HG02798 (cell line): ENCODE data around the gene RAB3C.
"Not testable (repeated sequence)": the region's sequence is repeated elsewhere in the genome, so short reads cannot be mapped to it uniquely, and the experiment has no call there.

ENCODE experiments used
- ATAC-seq: cut with Tn5 transposase; IDR thresholded peaks from one replicate; pipeline ENCODE4 v1.9.1; 2021; ENCODE audit warnings: mild to moderate bottlenecking; ENCODE audit not compliant: unreplicated experiment, poor library complexity

The RAB3C gene

DNA sequence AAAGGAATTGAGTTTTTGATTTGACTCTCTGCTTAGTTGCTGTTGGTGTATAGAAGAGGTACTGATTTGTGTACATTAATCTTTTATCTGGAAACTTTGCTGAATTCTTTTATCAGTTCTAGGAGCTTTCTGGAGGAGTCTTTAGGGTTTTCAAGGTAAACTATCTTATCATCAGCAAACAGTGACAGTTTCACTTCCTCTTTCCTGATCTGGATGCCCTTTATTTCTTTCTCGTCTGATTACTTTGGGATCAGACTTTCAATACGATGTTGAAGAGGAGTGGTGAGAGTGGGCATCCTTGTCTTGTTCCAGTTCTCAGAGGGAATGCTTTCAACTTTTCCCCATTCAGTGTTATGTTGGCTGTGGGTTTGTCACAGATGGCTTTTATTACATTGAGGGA lies 17.7 kb downstream of the RAB3C start:
- not testable (repeated sequence) for ATAC-seq

- not testable (repeated sequence) for ATAC-seq
Measured at GRCh38 chr5:58602889-58603288, 20.0 kb downstream of the RAB3C start.

- no peak for ATAC-seq
Measured at GRCh38 chr5:58606064-58606463, 23.2 kb downstream of the RAB3C start.

- ATAC-seq = no peak
Measured at GRCh38 chr5:58615972-58616371, 33.1 kb downstream of the RAB3C start.

GRCh38 chr5:58617241-58617640 lies 34.4 kb downstream of the RAB3C start:
- no peak for ATAC-seq

DNA sequence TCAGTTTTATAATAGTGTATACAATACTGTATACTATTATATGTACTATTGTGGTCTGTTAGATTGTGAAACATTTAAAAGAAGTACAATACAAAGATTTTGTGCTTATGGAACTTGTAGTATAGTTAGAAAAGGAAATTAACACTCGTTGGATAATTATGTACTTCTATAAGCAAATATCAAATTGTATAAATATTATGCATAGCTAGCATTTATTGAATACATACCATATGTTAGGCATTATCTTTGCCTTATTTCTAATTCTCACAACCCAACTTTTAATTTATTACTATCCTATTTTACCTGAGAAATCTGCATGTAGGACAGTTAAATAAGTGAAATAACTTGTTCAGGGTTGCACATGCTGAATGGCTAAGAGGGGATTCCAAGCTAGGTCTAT lies 37.5 kb downstream of the RAB3C start:
- ATAC-seq = no peak

GRCh38 chr5:58622936-58623871 lies 40.3 kb downstream of the RAB3C start:
- no peak for ATAC-seq

DNA sequence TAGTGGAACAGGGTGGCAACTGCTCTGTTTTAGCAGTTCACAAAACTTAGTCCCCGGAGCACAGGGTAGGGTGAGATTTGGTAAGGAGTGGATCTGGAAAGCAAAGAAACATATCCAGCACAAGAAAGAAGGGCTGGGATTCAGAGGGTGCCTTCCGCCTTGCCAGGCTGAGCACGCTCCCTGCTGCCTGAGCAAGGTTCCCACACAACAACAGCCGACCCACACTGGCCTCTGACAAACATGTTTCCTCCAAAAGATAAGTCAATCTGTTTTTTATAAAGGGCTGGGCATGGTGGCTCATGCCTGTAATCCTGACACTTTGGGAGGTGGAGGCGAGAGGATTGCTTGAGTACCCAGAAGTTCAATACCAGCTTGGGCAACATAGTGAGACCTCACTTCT lies 45.8 kb downstream of the RAB3C start:
- ATAC-seq = no peak

DNA sequence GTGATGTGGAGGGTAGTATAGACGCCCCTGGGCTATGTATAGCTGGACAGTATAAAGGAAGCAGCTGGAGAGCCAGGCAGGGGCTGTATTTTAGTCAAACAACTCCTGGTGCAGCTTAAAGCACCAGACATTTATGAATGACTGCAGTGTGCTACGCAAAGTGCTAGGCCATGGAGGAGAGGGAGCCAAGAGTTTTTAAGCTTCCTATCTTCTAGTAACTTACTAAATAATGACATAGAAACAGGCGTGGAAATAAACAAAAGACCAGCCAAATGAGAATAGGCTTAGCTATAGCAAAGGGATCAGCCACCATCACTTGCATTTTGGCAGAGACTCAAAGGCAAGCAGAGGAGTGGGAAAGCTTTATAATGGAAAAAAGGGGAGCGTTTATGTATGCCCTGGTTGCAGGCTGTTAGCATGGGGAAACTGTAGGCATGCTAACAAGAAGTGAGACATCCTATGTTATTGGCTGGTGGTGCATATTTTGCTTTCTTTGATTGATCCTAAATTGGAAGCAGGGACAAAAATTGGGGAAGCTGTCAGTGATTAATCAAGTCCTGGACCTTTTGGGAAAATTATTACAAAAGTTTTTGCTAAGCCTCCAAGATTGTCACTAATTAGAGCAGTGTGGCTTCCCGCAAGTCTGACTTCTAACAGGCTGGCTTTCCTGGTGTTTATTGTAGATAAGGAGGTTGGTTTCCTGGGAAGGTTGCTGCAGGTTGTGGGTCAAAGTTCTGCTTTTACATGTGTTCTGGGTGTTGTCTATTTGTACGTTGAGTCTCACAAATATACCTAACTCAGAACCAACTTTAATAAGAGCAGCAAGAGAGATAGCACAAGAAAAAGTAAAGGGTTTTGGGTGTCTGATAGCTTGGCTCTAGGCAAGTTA lies 46.6 kb downstream of the RAB3C start:
- no peak for ATAC-seq

GRCh38 chr5:58631895-58632294 lies 49.0 kb downstream of the RAB3C start:
- no peak for ATAC-seq

- ATAC-seq = no peak
Measured at GRCh38 chr5:58635416-58635815, 52.5 kb downstream of the RAB3C start.

DNA sequence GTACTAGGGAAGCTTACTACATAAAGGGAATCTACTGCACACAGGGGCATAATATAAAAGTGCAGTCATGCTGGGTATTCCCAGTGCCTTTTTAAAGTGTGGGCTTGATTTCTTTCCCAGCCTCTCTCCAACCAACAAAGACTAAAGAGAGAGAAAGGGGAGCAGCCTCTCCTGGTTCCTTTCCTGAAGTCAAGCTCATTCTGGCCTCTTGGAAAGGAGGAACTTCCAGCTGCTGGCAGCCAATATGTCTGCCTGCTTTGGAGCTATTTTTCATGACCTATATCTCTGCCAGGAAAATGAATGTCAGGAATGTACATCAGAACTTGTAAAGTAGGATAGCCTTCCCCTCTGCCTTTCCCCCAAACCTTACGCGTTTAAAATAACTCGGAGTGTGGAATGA lies 57.1 kb downstream of the RAB3C start:
- no peak for ATAC-seq

GRCh38 chr5:58641533-58641932 lies 58.7 kb downstream of the RAB3C start:
- no peak for ATAC-seq

DNA sequence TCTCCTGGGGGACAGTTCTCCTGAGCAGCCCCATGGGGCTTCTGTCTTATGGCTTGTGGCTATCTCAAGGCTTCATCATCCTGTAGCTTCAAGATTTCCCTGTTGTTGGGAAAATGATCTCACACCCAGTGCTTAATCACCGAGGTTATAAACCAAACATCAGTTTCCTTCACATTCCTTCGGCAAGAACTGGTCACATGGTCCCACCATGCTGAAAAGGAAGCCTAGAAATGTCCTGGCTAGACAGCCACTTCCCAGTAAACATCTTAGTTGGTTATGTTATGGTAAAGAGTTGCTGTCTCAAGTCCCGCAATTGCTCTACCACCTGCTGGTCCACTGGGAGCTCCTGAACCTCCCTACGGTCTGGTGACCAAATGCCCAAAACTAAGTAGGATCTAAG lies 66.0 kb downstream of the RAB3C start:
- no peak for ATAC-seq

DNA sequence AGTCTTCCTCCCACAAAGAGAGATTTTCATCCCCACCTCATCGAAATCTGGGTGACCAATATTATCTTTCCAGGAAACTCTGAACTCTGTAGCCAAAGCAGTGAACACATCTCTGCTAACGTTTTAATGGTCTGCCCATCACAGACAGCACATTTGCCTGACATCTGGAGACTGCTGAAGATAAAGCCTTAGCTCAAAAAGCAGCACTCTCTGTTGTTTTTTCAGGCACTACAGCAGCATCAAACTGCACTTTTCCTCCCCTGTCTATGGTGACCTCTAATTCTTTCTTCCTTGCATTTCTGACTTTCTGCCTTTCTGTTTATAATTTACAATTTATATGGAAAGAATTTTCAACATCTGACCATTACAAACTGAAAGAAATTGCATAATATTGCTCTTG lies 66.8 kb downstream of the RAB3C start:
- no peak for ATAC-seq

GRCh38 chr5:58653521-58653920 lies 70.6 kb downstream of the RAB3C start:
- ATAC-seq = no peak

GRCh38 chr5:58666141-58666540 lies 83.3 kb downstream of the RAB3C start:
- ATAC-seq = no peak

DNA sequence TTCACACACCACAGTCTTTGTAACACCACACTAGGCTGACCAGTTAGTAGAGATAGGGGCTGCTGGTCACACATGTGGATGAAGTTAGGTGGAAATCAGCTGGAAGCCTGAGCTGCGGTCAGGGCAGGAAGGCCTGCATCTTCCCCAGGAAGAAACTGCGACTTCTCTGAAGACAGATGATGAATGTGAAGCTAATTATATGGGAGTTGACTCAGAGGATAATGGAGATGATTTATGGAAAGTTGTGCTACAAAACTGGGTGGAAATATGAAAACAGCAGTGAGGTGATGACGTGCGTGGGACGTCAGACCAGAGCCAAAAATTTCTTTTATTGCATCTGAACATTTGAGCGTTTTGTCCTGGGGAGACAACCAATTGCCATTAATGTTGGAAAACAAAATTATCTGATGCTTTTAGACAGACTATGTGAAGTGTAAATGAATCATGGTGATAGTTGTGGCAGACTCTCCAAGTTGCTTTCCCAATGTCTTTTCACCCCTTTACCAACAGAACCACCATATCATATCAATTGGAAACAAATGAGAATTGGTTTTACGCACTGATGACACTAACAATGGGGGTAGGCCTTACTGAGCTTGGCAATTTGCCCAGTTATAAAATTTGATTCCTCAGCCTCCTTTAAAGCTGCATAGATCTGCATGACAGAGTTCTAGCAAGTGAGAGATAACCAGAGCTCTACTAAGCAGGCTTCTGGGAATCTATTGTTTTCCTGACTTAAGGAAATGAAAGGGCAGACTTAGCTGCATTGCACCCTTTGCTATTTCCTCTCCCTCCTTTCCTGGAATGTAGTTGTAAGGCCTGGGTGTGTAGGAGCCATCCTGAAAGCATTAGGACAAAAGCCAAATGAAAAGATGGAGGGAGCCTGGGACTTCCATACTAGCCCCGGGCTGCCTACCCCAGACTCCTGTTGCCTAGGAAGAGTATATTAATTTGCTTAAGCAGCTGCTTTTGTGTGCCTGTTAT lies 84.0 kb downstream of the RAB3C start:
- ATAC-seq = no peak

GRCh38 chr5:58670582-58670981 lies 87.7 kb downstream of the RAB3C start:
- ATAC-seq = no peak

DNA sequence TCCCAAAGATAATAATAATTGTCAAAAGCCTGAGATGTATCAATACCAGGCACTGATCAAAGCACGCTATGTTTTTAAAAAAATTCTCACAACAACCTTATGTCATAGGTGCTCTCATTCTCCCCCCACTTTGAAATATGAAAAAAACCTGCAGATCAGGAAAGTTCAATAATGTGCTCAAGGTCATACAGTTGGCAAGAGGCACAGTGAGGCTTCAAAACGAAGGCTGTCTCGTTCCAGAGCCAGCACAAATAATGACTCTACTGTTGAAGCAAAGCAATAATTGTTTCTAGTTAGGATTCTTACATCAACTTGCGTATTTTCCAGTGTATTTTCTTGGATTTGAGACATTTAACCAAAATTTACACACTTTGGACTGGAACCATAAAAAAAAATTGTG lies 88.3 kb downstream of the RAB3C start:
- ATAC-seq = no peak
